ENCODE results near the gene TRPV2. TPM values are rescaled to one million over a fixed set of nuclear protein-coding genes. Genes with fewer than 3 reads are reported as not detected.

The TRPV2 gene
- polyA plus RNA-seq, 1 donor from 2014 or later: 73.6 TPM

DNA sequence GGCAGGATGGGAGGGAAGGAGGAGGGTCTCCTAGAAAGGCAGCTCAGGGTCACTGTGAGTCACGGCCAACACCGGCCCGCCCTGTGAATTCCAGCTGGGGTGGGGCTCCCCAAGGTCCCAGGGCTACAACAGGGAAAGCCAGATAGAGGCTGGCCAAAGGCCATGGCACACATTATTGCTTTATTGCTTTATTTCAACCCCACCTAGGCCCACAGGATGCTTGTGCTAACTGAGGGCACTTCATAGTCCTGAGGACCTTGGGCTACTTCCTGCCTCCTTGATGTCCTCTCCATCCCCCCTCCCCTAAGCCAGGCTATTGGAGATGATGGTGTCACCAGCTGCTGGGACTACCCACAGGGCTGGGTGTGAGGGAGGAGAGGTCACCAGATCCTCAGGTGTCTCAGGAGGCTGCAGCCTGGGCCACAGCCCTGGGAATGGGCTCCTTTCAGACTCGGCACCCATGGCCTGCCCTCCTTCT is 50.5 kb downstream of the TRPV2 start:
- Mint-ChIP-seq H3K36me3 (peaks cover 3% of the 10 kb centered on the region), H3K9me3 (no peaks in the 10 kb centered on the region), H3K4me3 (no peak overlapping the region), H3K4me1 (no peaks in the 10 kb centered on the region), H3K27ac (no peak overlapping the region), H3K27me3 (no peaks in the 10 kb centered on the region)

DNA sequence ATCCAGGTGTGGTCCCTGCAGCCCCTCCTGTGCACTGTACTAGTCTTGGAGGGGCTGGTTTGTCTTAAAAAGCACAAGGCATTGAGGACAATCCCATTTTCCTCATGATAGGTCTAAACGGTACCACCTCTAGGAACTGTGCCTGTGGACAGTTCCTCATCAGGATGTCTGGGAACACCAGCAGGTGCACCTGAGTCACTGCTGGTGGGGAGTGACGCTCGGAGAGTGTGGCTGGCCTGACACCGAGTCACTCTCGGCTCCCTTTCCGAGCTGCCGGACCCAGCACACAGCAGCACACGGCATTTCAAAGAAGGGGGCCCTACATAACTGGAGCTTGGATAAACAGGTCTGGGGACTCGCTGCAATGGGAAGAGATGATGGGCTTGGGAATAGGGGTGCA is 51.0 kb downstream of the TRPV2 start:
- no peak overlapping the region for H3K4me3 Mint-ChIP-seq
- no peak overlapping the region for H3K27ac Mint-ChIP-seq
- H3K36me3 Mint-ChIP-seq: peaks cover 2% of the 10 kb centered on the region
- H3K4me1 Mint-ChIP-seq: no peaks in the 10 kb centered on the region
- no peaks in the 10 kb centered on the region for H3K27me3 Mint-ChIP-seq
- H3K9me3 Mint-ChIP-seq: no peaks in the 10 kb centered on the region

DNA sequence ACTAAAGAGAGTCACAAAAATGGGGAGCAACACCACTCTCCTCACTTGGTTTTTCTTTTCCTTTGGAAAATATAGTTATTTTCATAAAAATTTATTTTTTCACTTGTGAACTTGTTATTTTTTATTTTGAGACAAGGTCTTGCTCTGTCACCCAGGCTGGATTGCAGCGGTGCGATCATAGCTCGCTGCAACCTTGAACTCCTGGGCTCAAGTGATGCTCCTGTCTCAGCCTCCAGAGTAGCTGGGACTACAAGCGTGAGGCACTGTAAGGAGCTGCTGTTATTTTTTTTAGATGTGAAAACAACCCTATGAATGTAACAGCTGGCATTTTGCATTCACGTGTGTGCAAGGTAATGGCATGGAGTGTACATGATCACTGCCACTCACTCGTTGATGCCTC is 51.7 kb downstream of the TRPV2 start:
- peaks cover 3% of the 10 kb centered on the region for H3K36me3 Mint-ChIP-seq
- H3K27ac Mint-ChIP-seq: no peak overlapping the region
- no peak overlapping the region for H3K4me3 Mint-ChIP-seq

DNA sequence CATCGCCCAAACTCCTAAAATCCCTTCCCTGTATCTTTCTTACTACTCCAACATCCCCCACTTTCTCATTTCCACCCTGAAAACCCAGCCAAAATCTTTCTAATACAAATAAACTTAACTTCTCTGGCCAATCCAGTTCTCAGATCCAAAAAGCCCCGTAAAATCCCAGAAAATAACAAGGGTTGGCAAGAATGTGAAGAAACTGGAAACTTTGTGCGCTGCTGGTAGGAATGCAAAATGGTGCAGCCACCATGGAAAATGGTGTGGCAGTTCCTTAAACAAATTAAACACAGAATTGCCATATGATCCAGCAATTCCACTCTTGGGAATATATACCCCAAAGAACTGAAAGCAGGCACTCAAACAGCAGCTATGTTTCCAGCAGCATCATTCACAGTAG is 52.5 kb downstream of the TRPV2 start:
- H3K4me1 Mint-ChIP-seq: no peaks in the 10 kb centered on the region
- peaks cover 3% of the 10 kb centered on the region for H3K36me3 Mint-ChIP-seq
- no peaks in the 10 kb centered on the region for H3K27me3 Mint-ChIP-seq
- H3K9me3 Mint-ChIP-seq: no peaks in the 10 kb centered on the region
- H3K4me3 Mint-ChIP-seq: no peak overlapping the region
- no peak overlapping the region for H3K27ac Mint-ChIP-seq

More for the DNA sequence above, 51.7 kb downstream of the TRPV2 start:
- Mint-ChIP-seq H3K9me3 (no peaks in the 10 kb centered on the region), H3K27me3 (no peaks in the 10 kb centered on the region), H3K4me1 (no peaks in the 10 kb centered on the region)

DNA sequence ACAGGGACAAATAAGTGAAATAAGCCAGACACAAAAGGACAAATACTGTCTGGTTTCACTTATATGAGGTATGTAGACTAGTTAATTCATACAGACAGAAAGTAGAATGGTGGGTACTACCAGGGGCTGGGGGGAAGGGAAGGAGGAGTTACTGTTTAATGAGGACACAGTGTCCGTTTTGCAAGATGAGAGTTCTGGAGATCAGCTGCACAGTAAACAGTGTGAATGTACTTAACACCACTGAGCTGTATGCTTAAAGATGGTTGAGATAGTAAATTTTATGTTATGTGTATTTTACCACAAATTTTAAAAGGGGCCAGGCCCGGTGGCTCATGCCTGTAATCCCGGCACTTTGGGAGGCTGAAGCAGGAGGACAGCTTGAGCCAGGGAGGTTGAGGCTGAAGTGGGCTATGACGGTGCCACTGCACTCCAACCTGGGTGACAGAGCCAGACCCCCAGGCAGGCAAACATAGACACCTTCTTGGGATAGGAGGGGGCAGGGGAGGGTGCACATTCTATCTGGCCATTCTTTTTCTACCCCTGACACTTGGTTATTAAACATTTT is 53.1 kb downstream of the TRPV2 start:
- H3K36me3 Mint-ChIP-seq: peaks cover 3% of the 10 kb centered on the region
- no peaks in the 10 kb centered on the region for H3K9me3 Mint-ChIP-seq
- H3K4me1 Mint-ChIP-seq: no peaks in the 10 kb centered on the region
- H3K4me3 Mint-ChIP-seq: no peak overlapping the region
- H3K27ac Mint-ChIP-seq: no peak overlapping the region
- no peaks in the 10 kb centered on the region for H3K27me3 Mint-ChIP-seq

DNA sequence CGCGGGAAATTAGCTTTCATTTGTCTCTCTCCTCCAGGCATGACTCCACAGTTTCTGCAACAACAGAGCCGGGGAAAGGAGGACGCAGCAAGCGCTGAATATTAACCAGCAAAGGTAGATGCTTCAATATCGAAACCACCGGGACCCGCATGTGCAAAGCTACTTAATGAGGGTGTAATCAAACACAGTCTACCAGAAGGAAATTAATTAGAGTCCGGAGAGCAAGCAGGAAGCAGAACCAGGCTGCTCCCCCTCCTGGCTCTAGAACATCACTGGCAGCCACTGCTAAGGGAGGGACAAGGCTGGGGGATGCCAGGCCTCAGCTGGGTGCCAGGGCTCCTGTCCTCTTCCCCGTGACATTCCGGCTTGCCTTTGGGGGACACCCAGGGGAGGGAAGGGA is 54.9 kb downstream of the TRPV2 start:
- Mint-ChIP-seq H3K36me3 (peaks cover 3% of the 10 kb centered on the region), H3K4me3 (peak overlapping the region in 1 of 4 donors; percentile 53), H3K27ac (no peak overlapping the region), H3K27me3 (no peaks in the 10 kb centered on the region), H3K4me1 (no peaks in the 10 kb centered on the region), H3K9me3 (no peaks in the 10 kb centered on the region)

DNA sequence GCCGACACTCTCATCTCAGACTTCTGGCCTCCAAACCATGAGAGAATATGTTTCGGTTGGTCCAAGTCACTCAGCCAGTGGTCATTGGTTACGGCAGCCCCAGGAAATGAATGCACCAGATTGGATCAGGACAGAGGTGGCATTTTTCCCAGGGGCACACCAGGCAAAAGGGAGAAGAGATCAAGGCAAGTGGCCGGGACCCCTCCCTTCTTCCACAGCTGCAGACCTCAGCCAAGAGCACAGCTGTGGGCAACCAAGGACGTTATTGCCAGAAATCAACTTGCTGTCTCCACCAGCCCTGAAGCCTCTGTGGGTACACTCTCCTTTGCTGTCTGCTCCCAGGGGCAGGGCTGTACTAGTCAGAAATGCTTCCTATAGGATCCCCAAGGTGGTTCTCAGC is 55.9 kb downstream of the TRPV2 start:
- no peaks in the 10 kb centered on the region for H3K27me3 Mint-ChIP-seq
- no peak overlapping the region for H3K4me3 Mint-ChIP-seq
- H3K4me1 Mint-ChIP-seq: no peaks in the 10 kb centered on the region
- no peaks in the 10 kb centered on the region for H3K9me3 Mint-ChIP-seq
- peaks cover 3% of the 10 kb centered on the region for H3K36me3 Mint-ChIP-seq
- no peak overlapping the region for H3K27ac Mint-ChIP-seq

DNA sequence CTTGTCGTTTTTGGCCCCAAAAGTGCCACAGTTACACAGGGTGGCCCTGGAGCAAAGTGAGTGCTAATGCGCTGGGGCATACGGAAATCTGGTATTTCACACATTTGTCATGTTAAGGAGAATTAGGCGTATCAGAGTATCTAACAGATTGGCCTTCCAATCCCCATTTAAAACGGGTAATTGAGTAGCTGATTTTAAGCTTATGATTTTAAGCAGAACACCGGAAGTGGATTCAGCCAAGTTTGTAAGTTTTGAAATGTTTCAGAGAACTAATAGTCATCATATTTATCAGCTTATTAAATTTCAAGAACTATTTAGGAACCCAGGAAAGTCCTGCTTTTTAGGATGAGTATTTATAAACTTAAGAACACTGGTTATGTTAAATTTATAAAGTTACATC is 57.2 kb downstream of the TRPV2 start:
- Mint-ChIP-seq H3K9me3 (no peaks in the 10 kb centered on the region), H3K27me3 (no peaks in the 10 kb centered on the region), H3K4me3 (no peak overlapping the region), H3K4me1 (no peaks in the 10 kb centered on the region), H3K36me3 (peaks cover 3% of the 10 kb centered on the region), H3K27ac (no peak overlapping the region)

DNA sequence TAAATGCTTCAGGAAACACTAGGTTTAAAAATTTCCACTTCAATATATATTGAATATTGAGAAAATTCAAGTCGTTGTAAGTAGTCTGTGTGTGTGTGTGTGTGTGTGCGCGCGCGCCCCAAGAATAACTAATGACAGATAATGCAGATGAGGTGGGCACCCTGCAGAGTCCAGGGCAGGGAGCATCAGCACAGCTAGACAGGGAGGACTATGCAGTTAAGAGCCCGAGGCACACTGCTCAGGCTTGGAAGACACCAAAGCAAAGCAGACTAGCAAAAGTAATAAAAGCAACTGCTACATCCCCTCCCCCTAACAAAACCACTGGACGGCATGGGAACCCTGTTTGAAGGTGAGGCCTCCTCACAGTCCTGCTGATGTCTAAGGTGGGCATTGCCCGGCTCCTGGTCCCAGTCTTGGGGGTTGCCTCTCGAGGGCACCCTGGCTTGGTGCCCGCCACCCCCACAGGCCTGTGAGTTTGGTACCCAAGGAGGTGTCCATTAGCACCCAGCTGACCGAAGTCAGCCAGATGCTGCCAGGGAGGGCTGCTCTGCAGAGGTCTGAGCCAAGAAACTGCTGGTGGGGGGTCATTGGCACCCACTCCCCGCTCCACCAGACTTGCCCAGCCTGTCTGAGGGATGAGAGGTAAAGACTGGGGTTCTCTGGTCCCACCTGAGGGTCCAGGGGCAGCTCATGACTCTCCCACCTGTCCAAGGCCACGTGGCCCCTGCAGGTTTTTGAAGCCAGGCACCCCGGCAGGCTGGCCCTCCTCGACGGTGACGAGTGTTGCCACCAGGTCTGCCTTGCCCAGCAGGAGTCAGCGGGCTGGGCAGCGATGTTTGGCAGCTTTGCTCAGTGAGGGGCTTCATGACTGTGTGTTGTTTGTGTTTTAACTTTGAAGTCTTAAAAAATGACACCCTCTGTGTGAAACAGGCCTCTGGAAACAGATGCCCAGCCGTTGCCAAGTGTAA is 58.0 kb downstream of the TRPV2 start:
- no peak overlapping the region for H3K27ac Mint-ChIP-seq
- no peaks in the 10 kb centered on the region for H3K4me1 Mint-ChIP-seq
- H3K27me3 Mint-ChIP-seq: no peaks in the 10 kb centered on the region
- H3K4me3 Mint-ChIP-seq: no peak overlapping the region
- peaks cover 3% of the 10 kb centered on the region for H3K36me3 Mint-ChIP-seq
- H3K9me3 Mint-ChIP-seq: no peaks in the 10 kb centered on the region

DNA sequence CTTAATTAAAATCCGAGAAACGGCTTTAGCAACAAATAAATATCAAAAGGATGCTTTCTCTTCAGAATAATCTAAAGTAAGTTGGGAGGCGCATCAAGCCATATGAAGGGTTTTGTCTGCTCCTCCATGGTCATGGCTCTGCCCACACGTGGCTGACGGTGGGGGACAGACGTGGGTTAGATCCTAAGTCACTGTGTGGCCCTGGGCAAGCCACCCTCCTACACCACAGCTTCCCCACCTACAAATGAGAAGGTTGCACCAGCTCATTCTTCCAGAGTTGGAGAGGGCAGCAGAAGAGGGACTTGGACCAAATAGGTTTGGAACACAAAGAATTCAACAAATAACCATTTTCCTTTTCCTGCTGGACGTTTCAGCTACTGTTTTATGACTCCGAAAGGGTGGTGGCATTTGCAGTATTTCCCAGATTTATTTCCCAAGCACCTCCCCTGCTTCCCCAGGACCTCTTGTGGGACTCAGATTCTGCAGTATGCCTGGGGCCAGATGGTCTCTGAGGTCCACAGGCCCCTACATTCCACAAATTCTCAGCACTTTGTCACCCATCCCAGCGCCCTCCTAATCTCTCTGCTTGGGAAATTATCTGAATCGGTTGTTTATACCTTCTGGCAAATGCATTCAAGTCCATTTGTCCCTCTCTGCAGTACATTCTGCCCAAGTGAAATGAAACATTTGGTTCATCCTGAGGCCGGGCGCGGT is 58.8 kb downstream of the TRPV2 start:
- no peak overlapping the region for H3K4me3 Mint-ChIP-seq
- no peaks in the 10 kb centered on the region for H3K9me3 Mint-ChIP-seq
- H3K36me3 Mint-ChIP-seq: peaks cover 5% of the 10 kb centered on the region
- no peaks in the 10 kb centered on the region for H3K4me1 Mint-ChIP-seq
- H3K27ac Mint-ChIP-seq: no peak overlapping the region
- H3K27me3 Mint-ChIP-seq: no peaks in the 10 kb centered on the region

DNA sequence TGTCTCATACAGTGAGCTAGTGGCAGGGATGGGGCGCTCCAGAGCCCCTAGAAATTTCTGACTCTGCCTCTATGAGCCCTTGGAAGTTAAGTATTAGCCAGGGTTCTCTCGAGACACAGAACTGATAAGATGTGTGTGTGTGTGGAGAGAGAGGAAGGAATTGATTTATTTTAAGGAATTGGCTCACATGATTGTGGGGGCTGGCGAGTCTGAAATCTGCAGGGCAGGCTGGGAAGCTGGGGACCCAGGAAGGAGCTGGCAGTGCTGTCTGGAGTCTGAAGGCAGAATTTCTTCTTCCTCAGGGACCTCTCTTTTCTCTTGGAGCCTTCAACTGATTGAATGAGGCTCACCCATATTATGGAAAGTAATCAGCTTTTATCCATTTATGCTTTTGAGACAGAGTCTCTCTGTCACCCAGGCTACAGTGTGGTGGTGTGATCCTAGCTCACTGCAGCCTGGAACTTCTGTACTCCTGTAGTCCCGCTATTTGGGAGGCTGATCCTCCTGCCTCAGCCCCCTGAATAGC is 59.9 kb downstream of the TRPV2 start:
- no peaks in the 10 kb centered on the region for H3K27me3 Mint-ChIP-seq
- no peaks in the 10 kb centered on the region for H3K4me1 Mint-ChIP-seq
- peaks cover 5% of the 10 kb centered on the region for H3K36me3 Mint-ChIP-seq
- no peaks in the 10 kb centered on the region for H3K9me3 Mint-ChIP-seq
- no peak overlapping the region for H3K27ac Mint-ChIP-seq
- no peak overlapping the region for H3K4me3 Mint-ChIP-seq

DNA sequence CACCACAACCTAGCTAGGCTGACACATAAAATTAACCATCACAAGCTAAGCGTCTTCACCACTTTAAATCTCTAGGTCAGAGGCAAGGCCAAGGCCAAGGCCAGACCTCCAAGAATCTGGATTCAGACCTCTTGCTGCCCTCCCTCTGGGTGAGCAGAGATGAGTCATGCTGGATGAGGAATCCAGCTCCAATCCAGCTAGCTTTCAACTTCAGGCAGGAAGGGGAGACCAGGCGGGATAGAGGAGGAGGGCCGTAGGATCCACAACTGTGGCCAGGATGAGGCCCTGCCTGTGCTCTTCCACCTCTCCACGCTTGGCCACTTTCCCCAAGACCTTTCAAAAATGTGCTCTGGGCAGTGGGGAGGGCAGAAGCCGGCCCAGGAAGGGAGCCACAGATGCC is 61.9 kb downstream of the TRPV2 start:
- Mint-ChIP-seq H3K27me3 (no peaks in the 10 kb centered on the region), H3K9me3 (no peaks in the 10 kb centered on the region), H3K4me3 (no peak overlapping the region), H3K4me1 (no peaks in the 10 kb centered on the region), H3K27ac (no peak overlapping the region), H3K36me3 (peaks cover 2% of the 10 kb centered on the region)

DNA sequence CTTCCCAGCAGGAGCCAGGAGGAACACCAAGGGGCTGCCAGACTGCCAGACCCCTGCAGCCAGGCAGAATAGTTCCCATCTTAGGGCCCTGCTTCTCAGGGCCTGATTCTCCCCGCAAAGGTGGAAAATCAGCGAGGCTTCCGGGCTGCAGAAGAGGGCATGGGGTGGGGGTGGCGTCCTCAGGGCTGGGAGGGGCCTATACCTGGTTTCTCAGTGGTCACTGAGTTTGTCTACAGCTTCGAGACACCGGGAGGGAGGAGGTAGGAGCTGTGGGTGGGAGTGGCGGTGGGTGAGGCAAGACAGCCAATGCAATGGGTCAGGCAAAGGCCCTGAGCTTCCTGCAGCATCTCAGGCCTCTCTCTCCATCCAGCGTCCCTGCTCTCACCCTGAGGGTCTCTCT is 62.3 kb downstream of the TRPV2 start:
- H3K9me3 Mint-ChIP-seq: no peaks in the 10 kb centered on the region
- no peaks in the 10 kb centered on the region for H3K27me3 Mint-ChIP-seq
- no peaks in the 10 kb centered on the region for H3K4me1 Mint-ChIP-seq
- no peak overlapping the region for H3K27ac Mint-ChIP-seq
- peaks cover 2% of the 10 kb centered on the region for H3K36me3 Mint-ChIP-seq
- peak overlapping the region in 1 of 4 donors; percentile 28 for H3K4me3 Mint-ChIP-seq

DNA sequence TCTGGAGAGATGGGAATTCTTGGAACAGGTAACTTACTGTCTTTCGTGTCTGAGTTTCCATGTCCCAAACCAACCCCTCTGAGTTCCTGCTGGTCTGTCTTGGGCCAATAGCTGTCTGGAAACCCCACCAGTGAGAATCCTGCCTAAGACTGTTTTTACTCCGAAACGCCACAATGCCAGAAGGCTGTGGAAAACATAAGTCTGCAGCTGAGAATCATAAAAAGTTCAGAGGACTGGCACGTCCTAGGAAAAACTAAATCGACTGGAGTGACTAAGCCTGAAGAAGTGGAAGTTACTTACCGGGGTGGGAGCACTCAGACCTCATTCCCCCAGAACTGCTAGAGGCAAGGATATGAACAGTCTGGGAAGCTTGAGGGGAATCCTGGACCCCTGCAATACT is 63.3 kb downstream of the TRPV2 start:
- H3K27ac Mint-ChIP-seq: no peak overlapping the region
- H3K9me3 Mint-ChIP-seq: no peaks in the 10 kb centered on the region
- peaks cover 2% of the 10 kb centered on the region for H3K36me3 Mint-ChIP-seq
- H3K4me3 Mint-ChIP-seq: no peak overlapping the region
- no peaks in the 10 kb centered on the region for H3K4me1 Mint-ChIP-seq
- H3K27me3 Mint-ChIP-seq: peaks cover under 1% of the 10 kb centered on the region

DNA sequence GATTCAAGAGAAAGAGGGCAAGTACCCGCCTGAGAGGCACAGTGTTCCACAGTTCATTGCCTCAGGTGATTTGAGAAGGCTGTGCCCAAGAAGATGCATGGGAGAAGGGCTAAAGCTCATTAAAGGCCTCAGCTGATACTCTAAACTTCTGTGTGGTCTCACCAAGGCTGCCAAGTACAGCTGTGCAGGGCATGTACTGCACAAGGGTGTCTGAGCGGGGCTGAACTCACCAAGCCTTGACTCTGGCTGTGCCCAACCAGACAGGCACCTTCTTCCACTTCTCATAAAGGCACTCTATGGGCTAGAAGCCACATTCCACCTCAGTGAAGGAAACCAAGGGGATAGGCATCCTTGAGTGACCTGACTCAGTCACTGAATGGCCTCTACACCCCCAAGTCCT is 63.9 kb downstream of the TRPV2 start:
- peaks cover 1% of the 10 kb centered on the region for H3K27me3 Mint-ChIP-seq
- H3K9me3 Mint-ChIP-seq: no peaks in the 10 kb centered on the region
- H3K27ac Mint-ChIP-seq: no peak overlapping the region
- H3K4me1 Mint-ChIP-seq: no peaks in the 10 kb centered on the region
- H3K36me3 Mint-ChIP-seq: peaks cover 2% of the 10 kb centered on the region
- H3K4me3 Mint-ChIP-seq: no peak overlapping the region

Measured in IgD-negative memory B cell (primary cell).